DMS79 treated with DMSO at 0.1 percent for 48 hours (cell line): ENCODE measurements around the gene SDHA.

Source experiments
- DNase-seq: peaks from one replicate; lab custom pipeline; 2025; lab: John Stamatoyannopoulos, UW

Gene SDHA

GRCh38 chr5:217494-218456 lies at the start of gene SDHA, which contains the start of gene CCDC127:
Gene SDHA, plus strand, starts transcription at chr5:218320. Its CDS starts 36 bp downstream, at chr5:218356.
Gene CCDC127, minus strand, starts transcription at chr5:218153. Its CDS starts 1,304 bp downstream, at chr5:216849.
- DNase-seq, result peak; percentile 89

GRCh38 chr5:169071-169727 lies 48.9 kb upstream of the SDHA start:
- no peak for DNase-seq

GRCh38 chr5:169728-170094 lies 48.4 kb upstream of the SDHA start:
- DNase-seq, result no peak

GRCh38 chr5:170971-171800 lies 46.9 kb upstream of the SDHA start:
- no peak for DNase-seq

GRCh38 chr5:171801-172331 lies 46.3 kb upstream of the SDHA start:
- DNase-seq, result no peak

GRCh38 chr5:172421-172820 lies 45.7 kb upstream of the SDHA start:
- no peak for DNase-seq

GRCh38 chr5:172841-173251 lies 45.3 kb upstream of the SDHA start:
- DNase-seq, result no peak

- no peak for DNase-seq
Observed at GRCh38 chr5:173392-174290, 44.5 kb upstream of the SDHA start.

GRCh38 chr5:174291-174600 lies 43.9 kb upstream of the SDHA start:
- DNase-seq, result no peak

GRCh38 chr5:174876-175465 lies 43.1 kb upstream of the SDHA start:
- DNase-seq, result no peak

- DNase-seq, result no peak
Observed at GRCh38 chr5:176296-176823, 41.8 kb upstream of the SDHA start.

- DNase-seq, result no peak
Observed at GRCh38 chr5:178110-178509, 40.0 kb upstream of the SDHA start.

- no peak for DNase-seq
Observed at GRCh38 chr5:179401-179800, 38.7 kb upstream of the SDHA start.

GRCh38 chr5:180286-180918 lies 37.7 kb upstream of the SDHA start:
- no peak for DNase-seq

- no peak for DNase-seq
Observed at GRCh38 chr5:181160-181559, 37.0 kb upstream of the SDHA start.

- no peak for DNase-seq
Observed at GRCh38 chr5:181566-181965, 36.6 kb upstream of the SDHA start.

- no peak for DNase-seq
Observed at GRCh38 chr5:182126-182525, 36.0 kb upstream of the SDHA start.

- DNase-seq, result no peak
Observed at GRCh38 chr5:184471-184870, 33.6 kb upstream of the SDHA start.

GRCh38 chr5:185095-186070 lies 32.7 kb upstream of the SDHA start:
- DNase-seq, result no peak
